DMS53 treated with DMSO at 0.1 percent for 48 hours (cell line): Measurements from ENCODE around the gene PSG1.
"Not testable (repeated sequence)": the region's sequence is repeated elsewhere in the genome, so short reads cannot be mapped to it uniquely, and the experiment has no call there.

ENCODE experiments used
- DNase-seq: peaks from one replicate; lab custom pipeline; 2025; ENCODE audit not compliant: unreplicated experiment; lab: John Stamatoyannopoulos, UW

PSG1 gene

DNA sequence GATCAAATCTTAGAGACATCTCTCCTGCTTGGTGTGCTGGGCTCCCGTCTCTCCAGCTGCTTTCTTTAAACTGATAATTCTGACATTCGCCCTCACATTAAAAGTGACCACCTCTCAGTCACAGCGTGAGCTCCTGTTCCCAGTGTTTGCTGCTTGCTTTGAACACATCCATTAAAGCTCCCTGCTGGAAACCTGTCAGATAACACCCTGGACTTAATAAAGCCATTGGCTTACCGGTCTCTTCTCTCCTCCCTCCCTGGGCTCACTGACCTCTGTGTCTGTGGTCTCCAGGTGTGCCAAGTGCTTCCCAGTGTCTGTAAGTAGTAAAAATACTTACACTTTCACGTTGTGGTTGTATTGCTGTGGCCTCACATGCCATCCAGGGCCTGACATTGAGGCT lies 2.5 kb upstream of the PSG1 start:
- not testable (repeated sequence) for DNase-seq

DNA sequence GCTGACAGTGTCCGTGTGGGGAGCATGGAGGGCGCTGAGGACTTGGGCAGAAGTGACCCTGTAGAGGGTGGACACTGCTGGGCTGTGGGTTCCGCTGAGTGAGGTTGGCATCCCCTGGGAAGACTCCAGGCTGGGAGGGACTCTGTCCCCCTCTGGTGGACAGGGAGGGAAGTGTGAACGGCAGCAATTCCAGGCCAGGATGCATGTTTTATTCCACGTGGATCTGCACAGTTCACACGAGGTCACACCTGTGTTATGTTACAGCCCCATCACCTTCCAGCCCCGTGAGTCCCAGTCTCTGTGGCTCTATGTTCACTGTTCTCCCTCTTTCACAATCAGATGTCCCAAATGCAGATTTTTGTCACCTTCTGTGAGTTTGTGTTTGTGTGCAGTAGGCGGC lies 1.8 kb upstream of the PSG1 start:
- not testable (repeated sequence) for DNase-seq

- not testable (repeated sequence) for DNase-seq
Observed at GRCh38 chr19:42880621-42881020, 1.1 kb upstream of the PSG1 start.

DNA sequence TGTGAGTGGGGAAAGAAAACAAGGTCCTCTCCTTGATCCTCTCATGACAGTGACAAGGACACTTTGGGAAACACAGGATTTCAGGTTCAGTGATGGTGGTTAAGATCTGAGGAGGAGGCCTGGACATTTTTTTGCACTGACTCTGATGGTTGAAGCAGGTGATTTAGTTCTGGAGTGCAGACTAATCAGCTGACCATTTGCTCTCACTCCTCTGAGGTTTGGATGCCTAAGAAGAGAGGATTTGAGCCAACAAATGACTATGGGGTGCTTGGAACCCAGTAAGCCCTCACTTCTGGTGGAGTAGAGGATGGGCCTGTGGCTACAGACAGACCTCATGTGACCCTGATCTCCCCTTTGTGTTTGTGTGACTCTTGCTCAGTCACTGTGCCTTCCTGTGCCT lies 2.9 kb downstream of the PSG1 start:
- DNase-seq = not testable (repeated sequence)

- DNase-seq = not testable (repeated sequence)
Observed at GRCh38 chr19:42875881-42876280, 3.6 kb downstream of the PSG1 start.

DNA sequence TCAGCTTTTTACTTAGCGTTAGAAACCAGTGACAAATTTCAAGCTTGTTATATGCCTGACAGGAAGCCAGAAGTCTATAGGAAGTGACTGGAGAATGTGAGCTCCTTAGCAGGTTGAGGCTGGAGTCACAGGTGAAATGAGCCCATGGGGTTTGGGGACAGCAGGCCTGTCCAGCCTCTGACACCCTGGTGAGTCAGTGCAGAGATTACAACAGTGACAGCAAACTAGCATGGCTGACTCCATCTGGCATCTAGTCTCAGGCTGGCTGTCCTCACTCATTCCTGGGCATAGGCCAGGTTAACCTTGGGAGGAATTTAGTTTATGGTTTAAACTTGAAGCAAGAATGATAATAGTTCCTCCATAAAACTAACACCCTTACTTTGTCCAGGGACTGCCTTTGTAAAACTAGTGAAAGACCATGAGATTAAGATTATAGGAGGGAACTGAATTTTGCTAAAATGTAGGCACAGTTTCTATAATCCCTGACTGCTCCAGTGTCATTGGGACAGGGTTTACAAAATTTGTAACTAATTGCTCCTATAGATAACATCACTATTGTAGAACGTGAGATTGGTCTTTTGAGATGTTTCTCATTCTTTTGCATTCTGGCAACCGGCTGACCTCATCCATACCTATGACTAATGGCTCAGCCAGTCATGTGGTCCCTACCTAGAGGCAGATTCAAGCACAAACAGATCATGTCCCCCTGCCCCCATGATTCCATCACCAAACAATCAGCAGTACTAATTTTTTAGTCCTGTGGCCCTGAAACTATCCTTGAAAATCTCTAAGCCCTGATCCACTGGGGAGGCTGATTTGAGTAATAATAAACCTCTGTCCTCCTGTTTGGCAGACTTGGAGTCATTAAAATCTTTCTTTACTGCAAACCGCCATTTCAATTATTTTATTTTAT lies 4.4 kb downstream of the PSG1 start:
- DNase-seq = not testable (repeated sequence)

DNA sequence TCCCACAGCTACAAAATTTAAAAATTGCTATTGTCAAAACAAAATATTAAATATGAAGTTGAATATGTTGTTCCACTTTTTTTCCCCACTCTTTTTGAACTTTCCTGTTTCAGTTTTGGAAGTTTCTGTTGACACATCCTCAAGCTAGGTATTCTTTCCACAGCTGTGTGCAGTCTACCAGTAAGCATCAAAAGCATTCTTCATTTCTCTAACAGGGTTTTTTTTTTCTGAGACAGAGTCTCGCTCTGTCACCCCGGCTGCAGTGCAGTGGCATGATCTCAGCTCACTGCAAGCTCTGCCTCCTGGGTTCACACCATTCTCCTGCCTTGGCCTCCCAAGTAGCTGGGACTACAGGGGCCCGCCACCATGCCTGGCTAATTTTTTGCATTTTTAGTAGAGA lies 5.4 kb downstream of the PSG1 start:
- DNase-seq = not testable (repeated sequence)

DNA sequence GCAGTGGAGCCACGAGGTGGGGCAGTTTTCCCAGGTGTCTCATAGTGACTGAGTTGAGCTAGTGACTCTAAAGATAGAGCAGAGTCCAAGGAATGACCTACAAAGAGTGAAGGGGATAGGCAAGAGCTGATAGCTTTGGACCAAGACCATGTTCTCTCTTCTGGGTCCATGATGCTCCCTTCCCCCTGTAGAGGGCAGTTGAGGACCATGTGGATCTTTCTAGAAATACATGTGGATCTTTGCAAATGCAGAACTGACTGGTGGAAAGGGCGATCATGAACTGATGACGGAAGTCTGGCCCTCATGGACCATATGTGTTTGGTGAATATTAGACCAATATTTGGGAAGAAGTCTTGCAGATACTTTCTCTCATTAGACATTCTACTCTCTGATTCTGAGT lies 6.9 kb downstream of the PSG1 start:
- no peak for DNase-seq

DNA sequence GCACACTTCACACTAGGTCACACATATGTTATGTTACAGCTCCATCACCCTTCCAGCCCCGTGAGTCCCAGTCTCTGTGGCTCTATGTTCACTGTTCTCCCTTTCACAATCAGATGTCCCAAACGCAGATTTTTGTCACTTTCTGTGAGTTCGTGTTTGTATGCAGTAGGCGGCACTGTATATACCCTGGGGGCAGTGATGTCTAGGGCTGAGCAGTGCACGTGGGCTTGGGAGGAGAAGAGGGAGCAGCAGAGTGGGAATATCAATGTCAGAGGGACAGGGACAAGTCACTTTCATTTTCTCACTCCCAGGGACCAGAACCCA lies 22.0 kb downstream of the PSG1 start:
- DNase-seq = no peak

DNA sequence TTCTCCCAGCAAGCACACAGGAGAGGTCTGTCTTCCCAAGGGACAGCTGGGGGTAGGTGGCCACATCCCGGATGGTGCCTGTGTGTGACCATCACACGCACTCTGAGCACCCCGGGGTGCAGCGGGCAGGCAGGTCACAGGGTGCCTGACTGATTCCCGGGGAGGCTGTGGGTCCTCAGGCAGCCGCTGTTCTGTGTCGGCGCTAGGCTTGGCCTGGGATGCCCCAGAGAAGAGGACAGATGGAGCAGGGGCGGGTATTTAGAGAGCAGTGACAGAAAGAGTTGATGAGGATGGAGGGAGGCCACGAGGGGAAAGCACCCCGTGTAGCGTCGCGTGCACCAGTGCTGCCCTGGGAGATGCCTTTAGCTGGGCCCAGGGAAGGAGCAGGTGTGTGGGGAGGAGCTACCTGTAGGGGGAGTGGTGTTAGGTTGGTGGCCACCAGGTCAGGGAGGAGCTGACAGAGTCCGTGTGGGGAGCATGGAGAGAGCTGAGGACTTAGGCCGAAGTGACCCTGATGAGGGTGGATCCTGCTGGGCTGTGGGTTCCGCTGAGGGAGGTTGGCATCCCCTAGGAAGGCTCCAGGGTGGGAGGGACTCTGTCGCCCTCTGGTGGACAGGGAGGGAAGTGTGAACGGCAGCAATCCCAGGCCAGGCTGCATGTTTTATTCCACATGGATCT lies 22.5 kb downstream of the PSG1 start:
- not testable (repeated sequence) for DNase-seq

DNA sequence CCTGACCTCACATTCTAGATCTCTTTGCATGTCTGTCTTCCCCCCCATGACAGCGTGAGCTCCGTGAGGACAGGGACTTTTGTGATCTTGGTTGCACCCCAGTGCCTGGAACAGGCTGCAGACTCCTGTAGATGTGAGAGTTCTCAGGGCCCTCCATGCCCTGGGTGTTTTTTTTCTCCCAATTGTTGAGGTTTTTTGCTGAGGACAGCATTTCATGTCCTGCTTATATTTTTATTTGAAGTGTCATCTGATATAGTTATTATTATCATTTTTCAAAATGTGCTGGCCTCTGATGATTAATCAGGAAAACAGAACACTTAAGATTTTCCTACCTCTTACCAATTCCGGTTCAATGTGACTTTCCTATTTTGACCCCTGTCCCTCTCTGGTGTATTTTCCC lies 24.8 kb downstream of the PSG1 start:
- not testable (repeated sequence) for DNase-seq

DNA sequence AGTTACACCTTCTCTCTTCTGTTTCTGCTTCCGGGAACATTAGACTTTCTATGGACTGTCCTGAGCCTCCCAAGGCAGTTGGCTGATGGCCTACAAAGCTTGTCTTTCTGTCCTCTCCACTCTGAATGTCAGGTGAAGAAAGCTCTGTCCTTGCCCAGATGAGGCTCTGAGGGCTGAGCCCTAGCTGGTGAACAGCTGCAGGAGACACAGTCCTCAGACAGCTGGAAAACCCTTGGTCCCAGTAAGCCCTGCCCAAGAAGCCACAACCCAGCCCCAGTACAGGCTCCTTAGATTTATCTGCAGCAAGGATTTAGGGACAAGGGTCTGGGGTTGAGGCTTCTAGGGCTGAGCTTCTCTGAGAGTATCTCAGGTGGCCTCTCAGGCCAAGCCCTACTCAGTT lies 26.3 kb downstream of the PSG1 start:
- not testable (repeated sequence) for DNase-seq

- DNase-seq = not testable (repeated sequence)
Observed at GRCh38 chr19:42852821-42853220, 26.7 kb downstream of the PSG1 start.

GRCh38 chr19:42851718-42852280 lies 27.7 kb downstream of the PSG1 start:
- not testable (repeated sequence) for DNase-seq

DNA sequence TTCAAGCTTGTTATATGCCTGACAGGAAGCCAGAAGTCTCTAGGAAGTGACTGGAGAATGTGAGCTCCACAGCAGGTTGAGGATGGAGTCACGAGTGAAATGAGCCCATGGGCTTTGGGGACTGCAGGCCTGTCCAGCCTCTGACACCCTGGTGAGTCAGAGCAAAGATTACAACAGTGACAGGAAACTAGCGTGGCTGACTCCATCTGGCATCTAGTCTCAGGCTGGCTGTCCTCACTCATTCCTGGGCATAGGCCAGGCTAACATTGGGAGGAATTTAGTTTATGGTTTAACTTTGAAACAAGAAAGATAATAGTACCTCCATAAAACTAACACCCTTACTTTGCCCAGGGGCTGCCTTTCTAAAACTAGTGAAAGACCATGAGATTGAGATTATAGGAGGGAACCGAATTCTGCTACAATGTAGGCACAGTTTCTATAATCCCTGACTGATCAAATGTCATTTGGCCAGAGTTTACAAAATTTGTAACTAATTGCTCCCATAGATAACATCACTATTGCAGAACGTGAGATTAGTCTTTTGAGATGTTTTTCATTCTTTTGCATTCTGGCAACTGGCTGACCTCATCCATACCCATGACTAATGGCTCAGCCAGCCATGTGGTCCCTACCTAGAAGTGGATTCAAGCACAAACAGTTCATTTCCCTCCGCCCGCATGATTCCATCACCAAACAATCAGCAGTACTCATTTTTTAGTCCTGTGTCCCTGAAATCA lies 28.4 kb downstream of the PSG1 start:
- DNase-seq = no peak

DNA sequence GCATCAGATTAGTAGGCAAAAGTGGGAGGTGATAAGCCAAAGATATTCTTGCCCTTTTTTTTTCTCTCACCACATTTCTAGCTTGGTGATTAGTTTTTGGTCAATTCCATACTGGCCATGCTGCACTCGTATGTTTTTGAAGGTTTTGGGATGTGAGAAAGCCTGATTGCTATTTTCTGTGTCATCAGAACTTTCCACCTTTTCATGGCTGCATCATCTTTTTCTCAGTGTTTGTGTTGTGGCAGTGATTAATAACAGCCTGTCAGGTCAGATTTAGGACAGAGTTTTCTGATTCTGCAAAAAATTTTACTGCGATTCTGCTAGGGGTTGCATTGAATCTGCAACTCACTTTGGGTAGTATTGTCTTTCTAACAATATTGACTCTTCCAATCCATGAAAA lies 32.9 kb downstream of the PSG1 start:
- DNase-seq = no peak

DNA sequence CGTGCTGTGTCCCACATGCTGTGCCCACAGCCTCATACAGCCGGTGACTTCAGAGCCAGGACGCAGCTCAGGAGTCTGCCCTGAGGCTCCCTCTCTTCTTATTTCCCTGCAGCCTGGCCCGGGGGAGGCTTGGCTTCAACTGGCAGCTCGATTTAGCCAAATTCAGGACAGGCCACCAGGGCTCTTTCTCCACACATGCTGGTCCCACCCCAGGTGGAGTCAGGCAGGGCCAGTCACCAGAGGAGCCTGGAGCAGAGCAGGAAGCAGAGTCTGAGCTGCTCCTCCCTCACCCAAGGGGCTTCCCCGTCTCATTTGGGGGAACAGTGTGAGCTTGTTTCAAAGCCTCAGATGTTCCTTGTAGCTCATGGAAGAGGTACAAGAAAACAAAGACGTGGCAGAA lies 35.9 kb downstream of the PSG1 start:
- not testable (repeated sequence) for DNase-seq

- DNase-seq = not testable (repeated sequence)
Observed at GRCh38 chr19:42832746-42833442, 46.6 kb downstream of the PSG1 start.

GRCh38 chr19:42832023-42832680 lies 47.4 kb downstream of the PSG1 start:
- not testable (repeated sequence) for DNase-seq
